ENCODE measurements around the gene SNTB2. TPM values are rescaled to one million over a fixed set of nuclear protein-coding genes. Genes with fewer than 3 reads are reported as not detected.

Gene SNTB2
- total and polyA plus RNA-seq, 8 donors: 2.7 to 18.2 (median 10.0) TPM

GRCh38 chr16:69345923-69346322 lies 159.0 kb downstream of the SNTB2 start:
- WGBS, 2 donors: 71 to 84% methylated on average over 4 of the region's 4 CpGs
- DNase-seq: no peak
- Histone ChIP-seq H3K4me1 (peaks cover 6 to 11% (median 10%) of the 10 kb centered on the region in 3 donors), H3K27me3 (no peaks in the 10 kb centered on the region), H3K27ac (no peak overlapping the region), H3K9me3 (no peaks in the 10 kb centered on the region), H3K4me3 (no peak overlapping the region), H3K36me3 (peaks cover 0 to 10% (median 0%) of the 10 kb centered on the region in 3 donors)
- TF ChIP-seq CTCF (IDR thresholded peaks at IDR 0.05): no peak
- no peak for FAIRE-seq
- no peak for ATAC-seq
- intact Hi-C loops (cut with DNase I): no loop called here

GRCh38 chr16:69346683-69347082 lies 159.7 kb downstream of the SNTB2 start:
- peaks cover 0 to 10% (median 0%) of the 10 kb centered on the region in 3 donors for H3K36me3 ChIP-seq

GRCh38 chr16:69348222-69348621 lies 161.3 kb downstream of the SNTB2 start:
- WGBS, 2 donors: 91 to 98% methylated on average over 6 of the region's 6 CpGs
- peaks cover 0 to 10% (median 0%) of the 10 kb centered on the region in 3 donors for H3K36me3 ChIP-seq
- H3K4me1 ChIP-seq: peaks cover 7 to 15% (median 11%) of the 10 kb centered on the region in 3 donors
- H3K4me3 ChIP-seq: no peak overlapping the region
- no peaks in the 10 kb centered on the region for H3K27me3 ChIP-seq
- DNase-seq (no peak), ATAC-seq (no peak), FAIRE-seq (no peak)
- TF ChIP-seq CTCF (IDR thresholded peaks at IDR 0.05): no peak
- intact Hi-C loops (cut with DNase I): no loop called here
- no peaks in the 10 kb centered on the region for H3K9me3 ChIP-seq
- no peak overlapping the region for H3K27ac ChIP-seq

More at GRCh38 chr16:69346683-69347082, 159.7 kb downstream of the SNTB2 start:
- Histone ChIP-seq H3K4me3 (no peak overlapping the region), H3K4me1 (peaks cover 6 to 10% (median 7%) of the 10 kb centered on the region in 3 donors), H3K27me3 (no peaks in the 10 kb centered on the region), H3K9me3 (no peaks in the 10 kb centered on the region), H3K27ac (no peak overlapping the region)
- intact Hi-C loops (cut with DNase I): no loop called here
- DNase-seq (no peak), ATAC-seq (no peak), FAIRE-seq (no peak)
- TF ChIP-seq CTCF (IDR thresholded peaks at IDR 0.05): no peak
- 80 to 87% methylated on average over 6 of the region's 6 CpGs for WGBS, 2 donors

GRCh38 chr16:69349536-69349935 lies 162.6 kb downstream of the SNTB2 start:
- no peak for TF ChIP-seq CTCF (IDR thresholded peaks at IDR 0.05)
- Histone ChIP-seq H3K36me3 (peaks cover 0 to 10% (median 0%) of the 10 kb centered on the region in 3 donors), H3K4me3 (peak overlapping the region in 3 of 4 donors; percentile 35 to 50 (median 50)), H3K27me3 (no peaks in the 10 kb centered on the region), H3K27ac (no peak overlapping the region), H3K9me3 (no peaks in the 10 kb centered on the region), H3K4me1 (peaks cover 7 to 15% (median 11%) of the 10 kb centered on the region in 3 donors)
- DNase-seq: peak in 1 of 6 donors; percentile 27
- intact Hi-C loops (cut with DNase I): no loop called here
- ATAC-seq: no peak
- no peak for FAIRE-seq
- WGBS, 2 donors: 36 to 54% methylated on average over 10 of the region's 10 CpGs

GRCh38 chr16:69350536-69351133 lies 163.7 kb downstream of the SNTB2 start:
- 23 to 25% methylated on average over 6 of the region's 6 CpGs for WGBS, 2 donors
- Histone ChIP-seq H3K36me3 (peaks cover 0 to 10% (median 0%) of the 10 kb centered on the region in 3 donors), H3K4me3 (peak overlapping the region; percentile 24 to 50 (median 42)), H3K4me1 (peaks cover 7 to 15% (median 11%) of the 10 kb centered on the region in 3 donors), H3K27ac (peak overlapping the region; percentile 55 to 79 (median 66)), H3K9me3 (no peaks in the 10 kb centered on the region), H3K27me3 (no peaks in the 10 kb centered on the region)
- intact Hi-C loops (cut with DNase I): no loop called here
- ATAC-seq: peak; percentile 25 to 61 (median 50)
- no peak for FAIRE-seq
- no peak for TF ChIP-seq CTCF (IDR thresholded peaks at IDR 0.05)
- peak in 1 of 6 donors; percentile 41 for DNase-seq
